Neural cell (in vitro differentiated cells): ENCODE measurements around the gene KLHL9. TPM values are rescaled to one million over a fixed set of nuclear protein-coding genes. Genes with fewer than 3 reads are reported as not detected.

ENCODE experiments used
- H2AFZ ChIP-seq: fragments of 200-600, 300-800 bp; sonication (generic), shearing (Covaris generic); 2 replicates; pipeline ENCODE4 v1.6.0; 2014; ENCODE audit warnings: low read depth, mild to moderate bottlenecking, antibody characterized with exemption, low read length, moderate library complexity
- H3F3A ChIP-seq: fragments of 200-600 bp; shearing (Covaris generic); 2 replicates; pipeline ENCODE4 v1.6.1; 2016; ENCODE audit warnings: mild to moderate bottlenecking, moderate library complexity, mixed read lengths, antibody characterized with exemption, low read length; ENCODE audit not compliant: insufficient read depth, poor library complexity, severe bottlenecking
- H3K27ac ChIP-seq: fragments of 200-600, 300-800 bp; sonication (generic), shearing (Covaris generic); 2 replicates; pipeline ENCODE4 v1.5.1; 2014; ENCODE audit warnings: mild to moderate bottlenecking, low read length, moderate library complexity
- H3K27me3 ChIP-seq: fragments of 300-800, 200-600 bp; sonication (generic), shearing (Covaris generic); 2 replicates; pipeline ENCODE4 v1.6.0; 2014; ENCODE audit warnings: mild to moderate bottlenecking, low read depth, low read length, moderate library complexity; ENCODE audit not compliant: insufficient read depth
- H3K36me3 ChIP-seq: fragments of 300-800, 200-600 bp; sonication (generic), shearing (Covaris generic); 2 replicates; pipeline ENCODE4 v1.5.1; 2014; ENCODE audit warnings: mild to moderate bottlenecking, antibody characterized with exemption, low read length, moderate library complexity; ENCODE audit not compliant: insufficient read depth
- H3K4me2 ChIP-seq: fragments of 300-800, 200-600 bp; sonication (generic), shearing (Covaris generic); 2 replicates; pipeline ENCODE4 v1.6.0; 2014; ENCODE audit warnings: mild to moderate bottlenecking, low read length
- H3K4me3 ChIP-seq: fragments of 300-800, 200-600 bp; sonication (generic), shearing (Covaris generic); 2 replicates; pipeline ENCODE4 v1.5.1; 2014; ENCODE audit warnings: mild to moderate bottlenecking, low read length, moderate library complexity
- H3K79me2 ChIP-seq: fragments of 200-600 bp; shearing (Covaris generic); replicated peaks from 2 replicates; pipeline ENCODE4 v1.6.0; 2014; ENCODE audit warnings: mild to moderate bottlenecking, low read length, moderate library complexity; ENCODE audit not compliant: insufficient read depth
- H3K9ac ChIP-seq: fragments of 300-800, 200-600 bp; sonication (generic), shearing (Covaris generic); 2 replicates; pipeline ENCODE4 v1.6.1; 2016; ENCODE audit warnings: mild to moderate bottlenecking, low read length, mixed read lengths
- H3K9me2 ChIP-seq: fragments of 200-600 bp; shearing (Covaris generic); 2 replicates; pipeline ENCODE4 v1.6.1; 2016; ENCODE audit warnings: mild to moderate bottlenecking, low read length, mixed read lengths; ENCODE audit not compliant: insufficient read depth
- H3K9me3 ChIP-seq: fragments of 200-600, 300-800 bp; sonication (generic), shearing (Covaris generic); 2 replicates; pipeline ENCODE4 v1.6.1; 2016; ENCODE audit warnings: mild to moderate bottlenecking, mixed run types, low read length, moderate library complexity, mixed read lengths
- H4K20me1 ChIP-seq: fragments of 200-600 bp; shearing (Covaris generic); 2 replicates; pipeline ENCODE4 v1.6.1; 2016; ENCODE audit warnings: mild to moderate bottlenecking, mixed run types; ENCODE audit not compliant: insufficient read depth
- EP300 ChIP-seq: fragments of 450-650 bp; conservative IDR thresholded peaks from 2 replicates; pipeline ENCODE4 v1.6.1; 2014; ENCODE audit warnings: antibody characterized with exemption, mild to moderate bottlenecking, moderate library complexity; ENCODE audit not compliant: poor library complexity, severe bottlenecking
- EZH2 ChIP-seq: fragments of 200-600, 300-800 bp; shearing (Covaris generic), sonication (generic); IDR thresholded peaks from 2 replicates; pipeline ENCODE4 v1.6.1; 2014; ENCODE audit warnings: antibody characterized with exemption, low read length, borderline replicate concordance, mild to moderate bottlenecking; ENCODE audit not compliant: insufficient read depth, poor library complexity, severe bottlenecking
- MXI1 ChIP-seq: fragments of 450-650 bp; conservative IDR thresholded peaks from 2 replicates; pipeline ENCODE4 v1.6.1; 2014; ENCODE audit warnings: antibody characterized with exemption, mild to moderate bottlenecking; ENCODE audit not compliant: poor library complexity, severe bottlenecking
- POLR2AphosphoS5 ChIP-seq: IDR thresholded peaks from 2 replicates; pipeline ENCODE4 v1.6.1; 2012
- RAD21 ChIP-seq: fragments of 450-650 bp; conservative IDR thresholded peaks from 2 replicates; pipeline ENCODE4 v1.6.1; 2014; ENCODE audit warnings: antibody characterized with exemption, mild to moderate bottlenecking, moderate library complexity
- SMC3 ChIP-seq: fragments of 450-650 bp; conservative IDR thresholded peaks from 2 replicates; pipeline ENCODE4 v1.6.1; 2014; ENCODE audit warnings: antibody characterized with exemption, mild to moderate bottlenecking, moderate library complexity; ENCODE audit not compliant: poor library complexity
- TAF1 ChIP-seq: IDR thresholded peaks from 2 replicates; pipeline ENCODE4 v1.6.1; 2012; ENCODE audit warnings: low read depth
- polyA plus RNA-seq: library from polyadenylated mRNA; depleted of rRNA; stranded (reverse); fragments of >200 nt; gene quantifications from 2 replicates; pipeline ENCODE4 v1.2.3, GENCODE V29; 2014
- TF ChIP-seq, protein P1 (sequence below): fragments of 450-650 bp; IDR thresholded peaks from 2 replicates; pipeline ENCODE4 v1.5.1; 2014; ENCODE audit warnings: antibody characterized with exemption, mild to moderate bottlenecking, moderate library complexity; ENCODE audit not compliant: poor library complexity, severe bottlenecking
- TF ChIP-seq, protein P2 (sequence below): IDR thresholded peaks from 2 replicates; pipeline ENCODE4 v1.6.1; 2012; ENCODE audit warnings: borderline replicate concordance

Gene KLHL9
- polyA plus RNA-seq, 1 donor from 2014 or later, result 40.9 TPM

DNA sequence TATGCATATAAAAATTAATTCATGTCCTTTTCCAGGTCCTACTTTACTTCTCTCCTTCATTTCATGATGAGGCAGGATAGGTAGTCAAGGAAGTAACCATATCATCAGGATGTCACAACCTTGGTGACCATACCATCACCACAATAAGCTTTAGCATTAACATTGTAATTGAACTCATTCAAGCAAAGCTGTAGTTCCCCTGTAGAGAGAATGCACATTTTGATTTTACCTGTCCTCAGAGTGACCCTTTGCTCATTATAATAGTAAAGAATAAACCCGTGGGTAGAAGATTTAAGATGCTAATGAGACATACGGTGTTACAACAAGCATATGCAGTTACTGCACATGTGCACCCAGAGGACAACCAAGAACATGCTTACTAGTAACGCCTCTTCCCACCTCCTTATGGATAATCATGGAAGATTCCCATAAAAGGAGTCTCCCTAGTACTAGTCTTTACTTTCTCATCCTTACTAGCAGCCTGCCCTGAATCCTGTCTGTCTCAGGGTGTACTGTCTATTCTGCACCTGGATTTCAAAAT lies 13.3 kb upstream of the KLHL9 start:
- H4K20me1 ChIP-seq, result no peaks in the 10 kb centered on the region
- no peak overlapping the region for H2AFZ ChIP-seq
- H3K27ac ChIP-seq, result no peak overlapping the region
- H3K79me2 ChIP-seq, result no peaks in the 10 kb centered on the region
- H3K36me3 ChIP-seq, result no peaks in the 10 kb centered on the region
- H3K9me3 ChIP-seq, result peaks cover 3% of the 10 kb centered on the region
- no peak for TF ChIP-seq RAD21
- TF ChIP-seq, protein P1, sequence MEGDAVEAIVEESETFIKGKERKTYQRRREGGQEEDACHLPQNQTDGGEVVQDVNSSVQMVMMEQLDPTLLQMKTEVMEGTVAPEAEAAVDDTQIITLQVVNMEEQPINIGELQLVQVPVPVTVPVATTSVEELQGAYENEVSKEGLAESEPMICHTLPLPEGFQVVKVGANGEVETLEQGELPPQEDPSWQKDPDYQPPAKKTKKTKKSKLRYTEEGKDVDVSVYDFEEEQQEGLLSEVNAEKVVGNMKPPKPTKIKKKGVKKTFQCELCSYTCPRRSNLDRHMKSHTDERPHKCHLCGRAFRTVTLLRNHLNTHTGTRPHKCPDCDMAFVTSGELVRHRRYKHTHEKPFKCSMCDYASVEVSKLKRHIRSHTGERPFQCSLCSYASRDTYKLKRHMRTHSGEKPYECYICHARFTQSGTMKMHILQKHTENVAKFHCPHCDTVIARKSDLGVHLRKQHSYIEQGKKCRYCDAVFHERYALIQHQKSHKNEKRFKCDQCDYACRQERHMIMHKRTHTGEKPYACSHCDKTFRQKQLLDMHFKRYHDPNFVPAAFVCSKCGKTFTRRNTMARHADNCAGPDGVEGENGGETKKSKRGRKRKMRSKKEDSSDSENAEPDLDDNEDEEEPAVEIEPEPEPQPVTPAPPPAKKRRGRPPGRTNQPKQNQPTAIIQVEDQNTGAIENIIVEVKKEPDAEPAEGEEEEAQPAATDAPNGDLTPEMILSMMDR, result no peak
- no peak for TF ChIP-seq EP300
- no peak for TF ChIP-seq SMC3
- H3K4me2 ChIP-seq, result no peak overlapping the region
- H3K27me3 ChIP-seq, result no peaks in the 10 kb centered on the region
- H3F3A ChIP-seq, result no peaks in the 10 kb centered on the region
- H3K9me2 ChIP-seq, result no peaks in the 10 kb centered on the region
- no peak overlapping the region for H3K9ac ChIP-seq
- no peak overlapping the region for H3K4me3 ChIP-seq

DNA sequence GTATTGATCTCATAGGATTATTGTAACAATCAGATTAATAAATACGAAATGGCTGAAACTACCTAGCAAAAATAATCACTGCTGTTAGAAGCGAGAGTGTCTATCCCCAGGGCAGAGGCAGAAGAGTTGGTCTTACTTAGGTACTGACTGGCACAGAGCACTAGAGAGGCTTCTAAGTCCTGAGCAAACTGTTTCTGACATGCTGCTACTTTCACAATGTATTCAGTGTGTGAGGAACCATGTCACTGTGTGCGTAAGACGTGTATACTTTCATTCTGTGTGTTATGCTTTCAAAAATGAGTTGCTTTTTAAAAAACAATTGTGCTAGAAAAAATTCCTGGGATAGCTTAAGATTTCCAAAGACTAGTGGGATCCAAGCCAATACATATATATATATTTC lies 5.5 kb upstream of the KLHL9 start:
- H3K9me3 ChIP-seq, result peaks cover 3% of the 10 kb centered on the region

More for the DNA sequence above, 5.5 kb upstream of the KLHL9 start:
- Histone ChIP-seq H3K4me3 (no peak overlapping the region), H3K4me2 (no peak overlapping the region), H3K36me3 (no peaks in the 10 kb centered on the region), H3K9me2 (no peaks in the 10 kb centered on the region), H2AFZ (no peak overlapping the region), H3F3A (no peaks in the 10 kb centered on the region), H3K27me3 (no peaks in the 10 kb centered on the region), H3K79me2 (no peaks in the 10 kb centered on the region), H4K20me1 (no peaks in the 10 kb centered on the region), H3K27ac (no peak overlapping the region), H3K9ac (no peak overlapping the region)
- TF ChIP-seq EZH2 (no peak), EP300 (no peak), POLR2AphosphoS5 (no peak), RAD21 (no peak), TAF1 (no peak), MXI1 (no peak), SMC3 (no peak)
- TF ChIP-seq, protein P2, sequence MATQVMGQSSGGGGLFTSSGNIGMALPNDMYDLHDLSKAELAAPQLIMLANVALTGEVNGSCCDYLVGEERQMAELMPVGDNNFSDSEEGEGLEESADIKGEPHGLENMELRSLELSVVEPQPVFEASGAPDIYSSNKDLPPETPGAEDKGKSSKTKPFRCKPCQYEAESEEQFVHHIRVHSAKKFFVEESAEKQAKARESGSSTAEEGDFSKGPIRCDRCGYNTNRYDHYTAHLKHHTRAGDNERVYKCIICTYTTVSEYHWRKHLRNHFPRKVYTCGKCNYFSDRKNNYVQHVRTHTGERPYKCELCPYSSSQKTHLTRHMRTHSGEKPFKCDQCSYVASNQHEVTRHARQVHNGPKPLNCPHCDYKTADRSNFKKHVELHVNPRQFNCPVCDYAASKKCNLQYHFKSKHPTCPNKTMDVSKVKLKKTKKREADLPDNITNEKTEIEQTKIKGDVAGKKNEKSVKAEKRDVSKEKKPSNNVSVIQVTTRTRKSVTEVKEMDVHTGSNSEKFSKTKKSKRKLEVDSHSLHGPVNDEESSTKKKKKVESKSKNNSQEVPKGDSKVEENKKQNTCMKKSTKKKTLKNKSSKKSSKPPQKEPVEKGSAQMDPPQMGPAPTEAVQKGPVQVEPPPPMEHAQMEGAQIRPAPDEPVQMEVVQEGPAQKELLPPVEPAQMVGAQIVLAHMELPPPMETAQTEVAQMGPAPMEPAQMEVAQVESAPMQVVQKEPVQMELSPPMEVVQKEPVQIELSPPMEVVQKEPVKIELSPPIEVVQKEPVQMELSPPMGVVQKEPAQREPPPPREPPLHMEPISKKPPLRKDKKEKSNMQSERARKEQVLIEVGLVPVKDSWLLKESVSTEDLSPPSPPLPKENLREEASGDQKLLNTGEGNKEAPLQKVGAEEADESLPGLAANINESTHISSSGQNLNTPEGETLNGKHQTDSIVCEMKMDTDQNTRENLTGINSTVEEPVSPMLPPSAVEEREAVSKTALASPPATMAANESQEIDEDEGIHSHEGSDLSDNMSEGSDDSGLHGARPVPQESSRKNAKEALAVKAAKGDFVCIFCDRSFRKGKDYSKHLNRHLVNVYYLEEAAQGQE, result no peak
- TF ChIP-seq, protein P1, result no peak
